ENCODE data around the gene KCNIP4.

GRCh38 chr4:21849077-21849476, 99.5 kb downstream of the KCNIP4 start:
- no peak for TF ChIP-seq POLR2A (IDR thresholded peaks at IDR 0.05)
- TF ChIP-seq CTCF (IDR thresholded peaks at IDR 0.05): no peak
